Lung (tissue), 12 donors: Measurements from ENCODE around the gene INF2. TPM values are rescaled to one million over a fixed set of nuclear protein-coding genes. Genes with fewer than 3 reads are reported as not detected.

ENCODE experiments used
- ATAC-seq: fragments of 200-7000 bp; cut with Tn5 transposase; one replicate; pipeline ENCODE4 v1.9.1; 2020; ENCODE audit warnings: moderate number of reproducible peaks; ENCODE audit not compliant: insufficient read depth, low FRiP score
- DNase-seq, 3 donors: peaks; one replicate each; pipeline ENCODE4 v3.0.0-alpha.2; 2013 to 2017
- H3K27ac ChIP-seq, 2 donors: one replicate each; pipeline ENCODE4 v1.5.1; 2013; ENCODE audit warnings: mild to moderate bottlenecking in 2 of 2, moderate library complexity in 2 of 2, control low read depth in 1 of 2, inconsistent platforms in 1 of 2, low read depth in 1 of 2, low read length in 1 of 2
- H3K27me3 ChIP-seq, 3 donors: one replicate each; pipeline ENCODE4 v1.5.1; 2013; ENCODE audit warnings: low read length in 2 of 3; ENCODE audit not compliant: control insufficient read depth in 3 of 3, insufficient read depth in 3 of 3
- H3K36me3 ChIP-seq, 4 donors: one replicate each; pipeline ENCODE4 v1.5.1; 2013; ENCODE audit warnings: low read length in 4 of 4, mild to moderate bottlenecking in 1 of 4, moderate library complexity in 1 of 4; ENCODE audit not compliant: control insufficient read depth in 4 of 4, insufficient read depth in 4 of 4
- H3K4me1 ChIP-seq, 5 donors: one replicate each; pipeline ENCODE4 v1.5.1; 2013; ENCODE audit warnings: low read length in 5 of 5, mild to moderate bottlenecking in 2 of 5, moderate library complexity in 1 of 5; ENCODE audit not compliant: control insufficient read depth in 5 of 5, insufficient read depth in 5 of 5
- H3K4me3 ChIP-seq: one replicate; pipeline ENCODE4 v1.5.1; 2013; ENCODE audit warnings: mild to moderate bottlenecking, control low read depth, moderate library complexity
- H3K9ac ChIP-seq, 2 donors: one replicate each; pipeline ENCODE4 v1.5.1; 2013; ENCODE audit warnings: low read length in 2 of 2, control low read depth in 1 of 2; ENCODE audit not compliant: insufficient read depth in 1 of 2
- H3K9me3 ChIP-seq, 4 donors: one replicate each; pipeline ENCODE4 v1.5.1; 2013; ENCODE audit warnings: low read length in 3 of 4, mild to moderate bottlenecking in 1 of 4, moderate library complexity in 1 of 4; ENCODE audit not compliant: control insufficient read depth in 4 of 4, insufficient read depth in 3 of 4
- CTCF ChIP-seq: IDR thresholded peaks from 2 replicates; pipeline ENCODE4 v1.5.1; 2012; ENCODE audit warnings: mild to moderate bottlenecking; ENCODE audit errors: control extremely low read depth, extremely low read depth
- WGBS, 2 donors: extraction: QIAGEN DNeasy Blood & Tissue Kit; methylation state at CpG; one replicate each; pipeline ENCODE4 v1.1.7; 2013; 5-methylcytosine and 5-hydroxymethylcytosine counted together
- polyA plus RNA-seq, 2 donors: library from polyadenylated mRNA; stranded (reverse); fragments of 200-250 nt; gene quantifications; one replicate each; pipeline ENCODE4 v1.2.1, GENCODE V29; 2013
- total RNA-seq, 2 donors: library from RNA; depleted of rRNA in 1 of 2; stranded (reverse); fragments of >200 nt in 1 of 2; gene quantifications; one replicate each; pipeline ENCODE4 v1.2.1, GENCODE V29; 2014 to 2021
- donor health status: control.
- donor health status: control.
- donor health status: Bipolar disorder and iron deficiency.
- donor health status: healthy.
- donor health status: DM: yes; HTN: yes; CAD: no.

INF2 gene
- total and polyA plus RNA-seq, 4 donors, result 46.1 to 119 (median 78.4) TPM

DNA sequence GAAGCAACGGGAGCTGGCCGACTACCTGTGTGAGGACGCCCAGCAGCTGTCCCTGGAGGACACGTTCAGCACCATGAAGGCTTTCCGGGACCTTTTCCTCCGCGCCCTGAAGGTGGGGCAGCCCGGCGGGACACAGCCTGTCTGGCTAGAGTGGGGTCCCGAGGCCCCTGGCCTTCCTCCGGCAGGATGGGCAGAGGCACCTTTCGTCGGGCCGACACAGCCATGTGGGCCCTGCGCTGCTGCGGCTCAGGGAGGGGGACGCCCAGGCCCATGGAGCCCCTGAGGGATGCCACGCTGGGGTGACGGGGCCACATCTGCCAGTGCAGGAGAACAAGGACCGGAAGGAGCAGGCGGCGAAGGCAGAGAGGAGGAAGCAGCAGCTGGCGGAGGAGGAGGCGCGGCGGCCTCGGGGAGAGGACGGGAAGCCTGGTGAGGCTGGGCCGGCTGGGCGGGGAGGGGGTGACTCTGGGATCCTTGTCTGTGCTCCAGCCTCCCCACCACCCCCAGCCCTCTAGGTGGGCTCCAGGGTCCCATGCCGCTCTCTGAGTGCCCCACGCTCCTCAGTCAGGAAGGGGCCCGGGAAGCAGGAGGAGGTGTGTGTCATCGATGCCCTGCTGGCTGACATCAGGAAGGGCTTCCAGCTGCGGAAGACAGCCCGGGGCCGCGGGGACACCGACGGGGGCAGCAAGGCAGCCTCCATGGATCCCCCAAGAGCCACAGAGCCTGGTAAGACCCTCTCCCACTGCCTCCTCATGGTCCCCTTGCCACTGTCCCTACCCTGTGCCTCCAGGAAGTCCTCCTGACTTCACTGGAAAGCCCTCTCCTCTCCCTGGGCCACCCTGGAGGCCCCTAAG lies 23.7 kb downstream of the INF2 start:
- Histone ChIP-seq H3K9ac (no peak overlapping the region), H3K36me3 (peaks cover 0 to 82% (median 10%) of the 10 kb centered on the region in 4 donors), H3K4me3 (no peak overlapping the region), H3K27me3 (no peaks in the 10 kb centered on the region), H3K27ac (no peak overlapping the region), H3K4me1 (no peaks in the 10 kb centered on the region), H3K9me3 (no peaks in the 10 kb centered on the region)
- TF ChIP-seq CTCF, result no peak
- DNase-seq (no peak), ATAC-seq (no peak)
- WGBS, 2 donors, result 86 to 90% methylated on average over 40 of the region's 40 CpGs

GRCh38 chr14:104714066-104714465 lies 24.6 kb downstream of the INF2 start:
- TF ChIP-seq CTCF, result no peak
- 93 to 94% methylated on average over 16 of the region's 16 CpGs for WGBS, 2 donors

DNA sequence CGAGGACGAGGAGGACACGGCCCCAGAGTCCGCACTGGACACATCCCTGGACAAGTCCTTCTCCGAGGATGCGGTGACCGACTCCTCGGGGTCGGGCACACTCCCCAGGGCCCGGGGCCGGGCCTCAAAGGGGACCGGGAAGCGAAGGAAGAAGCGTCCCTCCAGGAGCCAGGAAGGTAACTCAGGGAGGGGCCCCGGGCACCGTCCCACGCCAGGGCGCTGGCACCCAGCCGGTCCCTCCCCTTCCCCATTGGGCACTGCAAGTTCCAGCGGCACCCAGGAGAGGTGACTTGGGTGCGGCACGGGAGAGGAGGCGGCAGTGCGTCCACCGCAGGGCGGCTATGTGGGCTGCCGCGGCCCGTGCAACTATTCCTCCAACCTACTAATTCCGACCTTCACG lies 25.3 kb downstream of the INF2 start:
- 94 to 96% methylated on average over 27 to 31 of the region's 31 CpGs for WGBS, 2 donors
- ATAC-seq, result no peak
- DNase-seq, result no peak
- no peaks in the 10 kb centered on the region for H3K9me3 ChIP-seq
- peaks cover 0 to 88% (median 10%) of the 10 kb centered on the region in 4 donors for H3K36me3 ChIP-seq
- no peak overlapping the region for H3K27ac ChIP-seq
- TF ChIP-seq CTCF, result no peak
- no peaks in the 10 kb centered on the region for H3K27me3 ChIP-seq
- no peaks in the 10 kb centered on the region for H3K4me1 ChIP-seq
- no peak overlapping the region for H3K9ac ChIP-seq
- H3K4me3 ChIP-seq, result no peak overlapping the region

More at GRCh38 chr14:104714066-104714465, 24.6 kb downstream of the INF2 start:
- Histone ChIP-seq H3K4me3 (no peak overlapping the region), H3K27me3 (no peaks in the 10 kb centered on the region), H3K9ac (no peak overlapping the region), H3K9me3 (no peaks in the 10 kb centered on the region), H3K36me3 (peaks cover 0 to 88% (median 10%) of the 10 kb centered on the region in 4 donors), H3K4me1 (no peaks in the 10 kb centered on the region), H3K27ac (no peak overlapping the region)
- no peak for ATAC-seq
- DNase-seq, result no peak

DNA sequence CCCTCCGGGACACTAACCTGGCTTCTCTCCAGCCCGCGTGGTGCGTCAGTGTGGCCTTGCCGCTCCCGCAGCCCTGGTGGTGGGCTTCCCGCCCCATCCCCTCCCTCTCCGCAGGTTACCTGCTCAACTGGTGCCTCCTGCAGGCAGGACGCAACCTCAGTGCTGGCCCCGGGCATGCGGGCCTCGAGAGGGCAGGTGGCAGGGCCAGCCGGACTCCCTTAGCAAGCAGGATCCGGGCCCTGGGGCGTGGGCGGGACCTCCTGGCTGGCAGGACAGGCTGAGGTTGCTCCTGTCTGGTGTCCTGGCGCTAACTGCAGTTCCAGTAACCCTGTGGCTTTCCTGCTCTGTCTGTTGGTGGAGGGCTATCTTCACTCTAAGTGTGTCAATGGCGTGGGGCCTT lies 26.0 kb downstream of the INF2 start:
- H3K36me3 ChIP-seq, result peaks cover 0 to 84% (median 10%) of the 10 kb centered on the region in 4 donors
- no peaks in the 10 kb centered on the region for H3K27me3 ChIP-seq
- no peaks in the 10 kb centered on the region for H3K4me1 ChIP-seq
- H3K9me3 ChIP-seq, result no peaks in the 10 kb centered on the region
- 90 to 91% methylated on average over 18 of the region's 18 CpGs for WGBS, 2 donors
- H3K4me3 ChIP-seq, result no peak overlapping the region
- H3K9ac ChIP-seq, result no peak overlapping the region
- ATAC-seq, result no peak
- no peak for DNase-seq
- no peak overlapping the region for H3K27ac ChIP-seq
- TF ChIP-seq CTCF, result no peak
